ENCODE measurements around the gene NISCH. TPM values are rescaled to one million over a fixed set of nuclear protein-coding genes. Genes with fewer than 3 reads are reported as not detected.

NISCH gene
- total RNA-seq, 1 experiment from 2014 or later = 104 TPM

- Histone ChIP-seq H2BK15ac (ENCODE audit: low read depth, low read length) (no peak overlapping the region), H3T11ph (ENCODE audit: low read length) (no peak overlapping the region), H4K20me1 (ENCODE audit: control insufficient read depth, insufficient read depth, insufficient read length) (no peaks in the 10 kb centered on the region), H2BK5ac (ENCODE audit: insufficient read length, low read length) (no peak overlapping the region), H4K91ac (ENCODE audit: insufficient read length, low read depth, low read length) (no peak overlapping the region), H3K9me3 (ENCODE audit: control insufficient read depth, low read depth, low read length) (no peaks in the 10 kb centered on the region), H2AFZ (ENCODE audit: low read length) (no peak overlapping the region), H4K5ac (ENCODE audit: insufficient read length, low read depth, low read length) (no peak overlapping the region), H3K23me2 (ENCODE audit: insufficient read length, low read depth, low read length, poor library complexity, severe bottlenecking) (no peaks in the 10 kb centered on the region), H3K4me2 (ENCODE audit: insufficient read depth, insufficient read length, low read length) (no peak overlapping the region), H3K79me2 (ENCODE audit: insufficient read depth, low read length) (no peaks in the 10 kb centered on the region), H2BK20ac (ENCODE audit: low read depth, low read length, poor library complexity, severe bottlenecking) (no peak overlapping the region), H3K27me3 (ENCODE audit: insufficient read depth, low read length) (no peaks in the 10 kb centered on the region), H3K14ac (ENCODE audit: insufficient read depth, low read length) (no peak overlapping the region), H2AK5ac (ENCODE audit: insufficient read length, low read length) (no peak overlapping the region), H3K4ac (ENCODE audit: low read depth, low read length) (no peak overlapping the region), H3K27ac (ENCODE audit: insufficient read length, low read depth, low read length) (no peak overlapping the region), H3K4me1 (ENCODE audit: insufficient read depth, low read length) (no peaks in the 10 kb centered on the region), H2BK120ac (ENCODE audit: low read depth, low read length, poor library complexity, severe bottlenecking) (no peak overlapping the region), H3K79me1 (ENCODE audit: insufficient read depth, low read depth, low read length, poor library complexity, severe bottlenecking) (no peaks in the 10 kb centered on the region), H3K18ac (ENCODE audit: insufficient read length, low read depth, low read length) (no peak overlapping the region), H4K8ac (replicated peaks; ENCODE audit: insufficient read length, low read depth, low read length) (no peak overlapping the region), H2BK12ac (ENCODE audit: insufficient read length, low read depth, low read length) (no peak overlapping the region), H3K23ac (ENCODE audit: insufficient read length, low read depth, low read length) (no peak overlapping the region), H3K9ac (ENCODE audit: extremely low read depth, insufficient read length, low read length) (no peak overlapping the region), H3K56ac (ENCODE audit: insufficient read length, low read depth, low read length) (no peak overlapping the region)
- H3K9me3 Mint-ChIP-seq = no peaks in the 10 kb centered on the region
- peak overlapping the region in 1 of 3 experiments; percentile 57; a peak in 2 of 7 replicates for H3K27ac Mint-ChIP-seq
- no CpG with 5 or more reads among the region's 26 CpGs for WGBS (ENCODE audit: extremely low coverage, insufficient read length, low lambda C conversion rate)
- peaks cover 34 to 65% (median 60%) of the 10 kb centered on the region in 3 experiments for H3K36me3 Mint-ChIP-seq (ENCODE audit: insufficient read depth in 1 of 3, low read depth in 3 of 3)
- DNase-seq = peak; percentile 67
- TF ChIP-seq CTCF (conservative IDR thresholded peaks at IDR 0.05) = peak; percentile 71
- H3K4me3 Mint-ChIP-seq = no peak overlapping the region
- no peaks in the 10 kb centered on the region for H3K27me3 Mint-ChIP-seq (ENCODE audit: low read depth)
- peaks cover 0 to 6% of the 10 kb centered on the region in 2 experiments; a peak in 2 of 4 replicates for H3K4me1 Mint-ChIP-seq
Observed at GRCh38 chr3:52471371-52472238, 16.2 kb downstream of the NISCH start.

Data from H9 (cell line).